Measurements from ENCODE around the gene TLX3.
A peak's percentile ranks its signal among the peaks of the same experiment; 100 is the strongest.

The TLX3 gene

DNA sequence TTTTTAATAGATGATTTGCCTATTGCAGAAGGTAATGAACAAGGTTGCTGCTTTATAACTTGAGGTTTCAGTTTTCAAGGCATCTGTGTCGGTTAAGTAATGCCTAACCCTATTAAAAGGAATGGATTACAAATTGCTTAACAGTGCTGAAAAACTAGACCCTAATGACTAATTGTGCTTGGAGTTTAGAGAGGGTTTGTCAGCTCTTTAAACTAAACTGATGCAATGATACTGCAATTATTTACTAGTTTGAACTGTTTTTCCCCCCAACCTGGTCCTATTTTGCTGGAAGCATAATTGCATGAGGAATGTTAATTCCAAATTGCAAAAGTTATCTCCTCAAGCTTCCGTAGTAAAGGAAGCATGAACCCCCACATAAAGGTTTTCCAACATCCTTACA lies 39.3 kb upstream of the TLX3 start:
- H3K4me3 ChIP-seq (ENCODE audit: low read length) = no peak overlapping the region
- peak; percentile 91 for DNase-seq (ENCODE audit: low read depth)
- TF ChIP-seq, protein P1, sequence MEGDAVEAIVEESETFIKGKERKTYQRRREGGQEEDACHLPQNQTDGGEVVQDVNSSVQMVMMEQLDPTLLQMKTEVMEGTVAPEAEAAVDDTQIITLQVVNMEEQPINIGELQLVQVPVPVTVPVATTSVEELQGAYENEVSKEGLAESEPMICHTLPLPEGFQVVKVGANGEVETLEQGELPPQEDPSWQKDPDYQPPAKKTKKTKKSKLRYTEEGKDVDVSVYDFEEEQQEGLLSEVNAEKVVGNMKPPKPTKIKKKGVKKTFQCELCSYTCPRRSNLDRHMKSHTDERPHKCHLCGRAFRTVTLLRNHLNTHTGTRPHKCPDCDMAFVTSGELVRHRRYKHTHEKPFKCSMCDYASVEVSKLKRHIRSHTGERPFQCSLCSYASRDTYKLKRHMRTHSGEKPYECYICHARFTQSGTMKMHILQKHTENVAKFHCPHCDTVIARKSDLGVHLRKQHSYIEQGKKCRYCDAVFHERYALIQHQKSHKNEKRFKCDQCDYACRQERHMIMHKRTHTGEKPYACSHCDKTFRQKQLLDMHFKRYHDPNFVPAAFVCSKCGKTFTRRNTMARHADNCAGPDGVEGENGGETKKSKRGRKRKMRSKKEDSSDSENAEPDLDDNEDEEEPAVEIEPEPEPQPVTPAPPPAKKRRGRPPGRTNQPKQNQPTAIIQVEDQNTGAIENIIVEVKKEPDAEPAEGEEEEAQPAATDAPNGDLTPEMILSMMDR (conservative IDR thresholded peaks at IDR 0.05; ENCODE audit: low read length) = no peak

- H3K4me3 ChIP-seq (ENCODE audit: low read length) = no peak overlapping the region
- peak; percentile 24 for DNase-seq (ENCODE audit: low read depth)
- TF ChIP-seq, protein P1 (conservative IDR thresholded peaks at IDR 0.05; ENCODE audit: low read length) = no peak
Measured at GRCh38 chr5:171270136-171270535, 38.9 kb upstream of the TLX3 start.

DNA sequence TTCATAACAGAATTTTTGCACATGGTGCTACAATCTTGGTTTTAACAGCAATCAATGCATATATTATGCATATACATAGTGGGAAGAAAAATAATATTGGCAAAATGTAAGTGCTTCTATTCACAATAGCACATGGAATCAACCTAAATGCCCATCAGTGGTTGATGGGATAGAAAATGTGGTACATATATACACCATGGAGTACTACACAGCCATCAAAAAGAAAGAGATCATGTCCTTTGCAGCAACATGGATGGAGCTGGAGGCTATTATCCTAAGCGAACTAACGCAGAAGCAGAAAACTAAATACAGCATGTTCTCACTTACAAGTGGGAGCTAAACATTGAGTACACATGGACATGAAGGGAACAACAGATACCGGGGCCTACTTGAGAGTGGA lies 37.2 kb upstream of the TLX3 start:
- DNase-seq (ENCODE audit: low read depth) = no peak
- TF ChIP-seq, protein P1 (conservative IDR thresholded peaks at IDR 0.05; ENCODE audit: low read length) = no peak
- no peak overlapping the region for H3K4me3 ChIP-seq (ENCODE audit: low read length)

DNA sequence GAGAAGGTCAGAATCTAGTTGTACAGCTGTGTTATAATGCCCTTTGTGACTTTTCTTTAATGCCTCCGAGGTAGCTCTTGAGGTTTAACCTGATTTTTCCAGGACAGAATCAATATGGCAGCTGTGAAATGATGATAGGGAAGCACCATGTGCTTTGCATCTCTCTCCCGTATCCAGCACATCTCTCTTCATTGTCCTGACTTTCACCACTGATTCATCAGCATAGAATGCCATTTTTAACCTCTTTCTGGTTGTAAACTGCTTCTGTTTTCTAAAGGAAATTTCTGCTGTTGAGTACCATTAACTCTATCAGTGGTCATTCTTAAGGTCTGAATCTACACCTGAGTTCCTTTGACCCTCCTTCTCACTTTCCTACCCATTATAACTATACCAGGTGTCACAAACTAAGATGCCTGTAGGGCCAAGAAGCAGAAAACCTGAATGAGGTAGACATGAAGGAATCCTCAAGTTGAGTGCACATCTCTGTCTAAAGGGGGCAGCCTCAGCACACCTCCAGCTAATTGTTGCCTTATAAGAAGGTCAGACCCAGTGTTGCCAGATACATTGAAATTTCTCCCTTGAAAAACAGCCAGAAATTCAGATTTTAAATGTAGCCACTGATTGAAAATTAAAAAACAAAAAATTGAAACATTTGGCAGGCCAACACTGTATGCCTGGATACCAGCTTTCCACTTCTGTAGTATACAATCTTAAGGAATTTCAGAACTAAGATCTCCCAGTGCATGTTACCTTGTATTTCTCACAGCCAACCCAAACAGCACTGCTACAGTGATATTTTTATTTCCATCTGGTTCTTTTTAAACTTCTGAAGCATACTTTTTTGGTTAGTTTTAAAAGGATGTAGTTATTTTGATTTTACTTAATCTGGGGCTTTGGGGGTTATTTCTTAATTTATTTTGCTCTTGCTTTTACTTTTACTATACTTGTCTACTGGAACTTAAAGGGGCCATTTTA lies 35.8 kb upstream of the TLX3 start:
- TF ChIP-seq, protein P1 (conservative IDR thresholded peaks at IDR 0.05; ENCODE audit: low read length) = peak; percentile 50
- DNase-seq (ENCODE audit: low read depth) = peak; percentile 48
- no peak overlapping the region for H3K4me3 ChIP-seq (ENCODE audit: low read length)

GRCh38 chr5:171275841-171276544 lies 33.1 kb upstream of the TLX3 start:
- DNase-seq (ENCODE audit: low read depth) = no peak
- TF ChIP-seq, protein P1 (conservative IDR thresholded peaks at IDR 0.05; ENCODE audit: low read length) = no peak
- H3K4me3 ChIP-seq (ENCODE audit: low read length) = no peak overlapping the region

GRCh38 chr5:171283753-171284152 lies 25.3 kb upstream of the TLX3 start:
- TF ChIP-seq, protein P1 (conservative IDR thresholded peaks at IDR 0.05; ENCODE audit: low read length) = no peak
- no peak for DNase-seq (ENCODE audit: low read depth)
- H3K4me3 ChIP-seq (ENCODE audit: low read length) = no peak overlapping the region

Measured in AG10803 (cell line).